Embryonic facial prominence (tissue), 1 donor: Measurements from ENCODE around the gene FYCO1.

Experiments
- DNase-seq: peaks from one replicate; pipeline ENCODE4 v3.0.0-alpha.2; 2016; ENCODE audit errors: extremely low spot score

FYCO1 gene

GRCh38 chr3:45915518-45916231, 79.9 kb downstream of the FYCO1 start:
- DNase-seq, result no peak

- no peak for DNase-seq
These were observed 80.6 kb downstream of the FYCO1 start for GRCh38 chr3:45915059-45915439.

GRCh38 chr3:45914362-45915058, 81.1 kb downstream of the FYCO1 start:
- DNase-seq, result no peak

GRCh38 chr3:45912435-45912834, 83.2 kb downstream of the FYCO1 start:
- DNase-seq, result no peak

DNA sequence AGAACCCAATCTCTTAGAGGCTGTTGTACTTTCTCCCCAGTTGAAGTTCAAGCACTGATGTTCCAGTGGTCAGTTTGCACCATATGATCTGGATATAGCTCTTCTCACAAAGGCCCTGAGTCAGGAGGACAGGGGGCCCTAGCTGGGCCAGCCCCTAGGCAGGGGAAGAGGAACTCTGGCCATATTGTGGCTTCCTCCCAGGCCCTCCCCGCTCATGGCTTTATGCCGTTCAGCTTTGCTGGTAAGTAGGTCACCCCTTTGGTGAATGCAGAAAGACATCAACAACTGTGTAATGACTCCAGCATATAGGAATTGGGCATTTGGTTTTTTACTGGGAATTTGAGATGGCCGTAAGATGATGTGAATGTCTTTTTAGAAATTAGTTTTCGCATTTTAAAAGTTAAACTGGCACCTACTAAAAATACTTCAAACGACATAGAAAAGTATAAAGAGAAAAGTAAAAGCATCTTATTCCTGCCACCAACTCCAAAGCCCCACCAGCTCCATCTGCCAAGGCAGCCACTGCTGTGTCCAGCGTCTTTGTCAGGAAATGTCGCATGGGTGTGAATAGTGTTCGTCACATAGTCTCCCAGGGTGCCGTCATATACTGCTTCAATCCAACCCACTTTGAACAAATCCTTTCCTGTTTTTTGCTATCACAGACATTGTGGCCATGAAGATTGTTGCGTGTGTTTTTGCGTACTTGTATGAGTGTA, 84.0 kb downstream of the FYCO1 start:
- DNase-seq, result no peak

DNA sequence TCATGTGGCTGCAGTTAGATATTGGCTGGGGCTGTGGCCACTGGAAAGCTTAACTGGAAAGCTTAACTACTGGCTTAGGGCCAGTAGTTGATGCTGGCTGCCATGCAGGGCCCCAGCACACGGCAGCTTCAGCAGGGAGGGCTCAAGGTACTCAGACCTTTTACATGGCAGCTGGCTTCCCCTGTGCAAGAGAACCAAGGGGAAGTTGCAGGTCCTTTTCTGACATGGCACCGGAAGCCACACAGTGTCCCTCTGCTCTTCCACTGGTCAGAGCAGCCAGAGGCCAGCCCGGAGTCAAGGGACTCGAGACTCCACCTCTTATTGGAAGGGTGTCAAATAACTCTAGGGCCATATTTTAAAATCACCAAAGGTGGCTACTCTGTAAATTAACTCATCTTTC, 84.7 kb downstream of the FYCO1 start:
- DNase-seq, result no peak

GRCh38 chr3:45909542-45909941, 86.1 kb downstream of the FYCO1 start:
- no peak for DNase-seq

DNA sequence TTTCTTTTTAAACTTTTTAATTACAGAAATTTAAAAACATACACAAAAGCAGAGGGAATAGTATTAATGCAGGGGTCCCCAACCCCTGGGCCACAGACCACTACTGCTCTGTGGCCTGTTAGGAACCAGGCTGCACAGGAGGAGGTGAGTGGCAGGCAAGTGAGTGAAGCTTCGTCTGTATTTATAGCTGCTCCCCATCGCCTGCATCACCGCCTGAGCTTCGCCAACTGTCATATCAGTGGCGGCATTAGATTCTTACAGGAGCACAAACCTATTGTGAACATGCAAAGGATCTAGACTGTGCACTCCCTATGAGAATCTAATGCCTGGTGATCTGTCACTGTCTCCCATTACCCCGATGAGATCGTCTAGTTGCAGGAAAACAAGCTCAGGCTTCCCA, 86.9 kb downstream of the FYCO1 start:
- no peak for DNase-seq

GRCh38 chr3:45907769-45908705, 87.6 kb downstream of the FYCO1 start:
- no peak for DNase-seq

DNA sequence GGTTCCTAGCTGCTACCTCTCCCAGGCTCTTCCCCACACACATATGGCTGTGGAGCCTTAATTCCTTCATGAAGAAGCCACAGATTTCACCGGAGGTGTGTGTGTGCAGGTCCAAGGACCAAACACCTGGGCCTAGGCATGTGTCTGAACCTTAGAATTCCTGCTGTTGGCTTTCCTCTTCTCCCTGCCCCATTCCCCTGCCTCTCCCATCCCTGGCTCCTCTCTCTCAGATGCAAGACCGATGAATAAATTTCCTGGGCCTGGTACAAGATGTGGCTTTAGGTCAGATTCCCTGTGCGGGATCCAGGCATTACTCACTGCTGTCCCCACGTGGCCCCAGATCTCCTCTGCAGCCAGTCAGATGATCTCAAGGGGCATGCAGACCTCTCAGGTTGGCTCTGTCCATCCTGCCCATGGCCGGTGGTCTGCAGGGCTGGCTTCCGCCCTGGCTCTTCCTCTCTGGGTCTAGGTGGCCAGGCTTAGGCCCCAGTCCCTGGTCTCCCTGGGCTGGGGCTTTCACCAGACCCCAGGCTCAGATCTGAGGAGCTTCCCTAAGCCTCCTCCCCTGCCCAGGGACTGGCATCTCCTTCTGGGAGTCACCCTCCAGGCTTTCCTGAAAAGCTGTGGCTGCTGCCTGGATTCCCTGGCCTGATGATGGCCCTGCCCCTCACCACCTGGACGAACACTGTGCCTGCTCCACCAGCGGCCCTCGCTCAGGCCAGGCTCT, 88.8 kb downstream of the FYCO1 start:
- DNase-seq, result no peak

GRCh38 chr3:45905755-45906154, 89.9 kb downstream of the FYCO1 start:
- DNase-seq, result no peak

- no peak for DNase-seq
These were observed 90.7 kb downstream of the FYCO1 start for GRCh38 chr3:45904931-45905330.

DNA sequence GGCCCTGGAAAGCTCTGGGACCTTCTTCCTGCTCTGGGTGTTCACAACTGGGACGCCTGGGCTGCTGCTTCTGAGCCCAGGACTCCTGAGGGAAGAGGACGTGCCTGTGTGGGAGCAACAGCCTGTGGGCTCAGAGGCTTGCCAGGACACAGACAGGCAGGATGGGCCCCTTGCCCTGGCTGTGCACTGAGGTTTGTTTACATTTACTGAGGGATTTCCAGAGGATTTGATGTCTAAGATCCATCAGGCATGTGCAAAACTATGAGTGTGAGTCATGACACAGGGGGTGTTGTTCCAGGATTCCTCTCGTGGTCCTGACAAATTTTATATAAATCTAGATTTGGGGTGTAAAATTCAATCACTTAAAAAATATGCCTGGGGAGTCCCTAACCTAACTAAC, 98.7 kb downstream of the FYCO1 start:
- DNase-seq, result no peak

DNA sequence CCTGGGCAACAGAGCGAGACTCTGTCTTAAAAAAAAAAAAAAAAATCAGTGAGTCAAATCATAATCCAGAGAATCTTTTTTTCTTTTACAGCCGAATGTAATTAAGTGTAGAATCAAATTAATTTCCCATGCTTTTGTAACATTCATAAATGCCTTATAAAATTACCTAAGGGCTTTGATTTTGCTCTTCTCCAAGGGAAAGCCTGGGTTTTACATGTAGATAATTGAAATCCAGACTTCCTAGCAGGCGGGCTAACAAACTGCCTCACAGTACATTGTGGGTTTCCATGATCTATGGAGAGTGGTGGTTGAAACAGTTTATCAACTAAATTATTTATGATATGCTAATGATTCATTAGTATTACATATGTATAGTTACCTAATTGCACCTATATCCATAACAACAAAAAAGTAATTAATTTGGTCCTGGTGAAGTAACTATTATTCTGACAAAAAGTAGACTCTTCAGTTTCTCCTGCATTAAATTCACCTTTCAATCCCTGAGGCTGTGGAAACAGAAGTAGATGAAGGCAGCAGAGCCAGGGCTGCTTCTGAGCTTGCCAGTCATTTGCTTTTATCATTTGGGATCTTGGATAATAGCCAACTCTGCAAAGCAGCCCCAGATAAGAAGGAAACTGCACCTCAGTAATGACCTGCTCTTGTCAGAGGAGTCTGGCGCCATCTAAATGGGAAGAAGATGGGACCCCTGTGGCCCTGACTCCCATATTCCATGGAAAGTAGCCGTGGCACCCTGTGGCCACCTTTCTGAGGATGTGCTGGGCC, 99.7 kb downstream of the FYCO1 start:
- no peak for DNase-seq

GRCh38 chr3:45894015-45894414, 101.6 kb downstream of the FYCO1 start:
- DNase-seq, result no peak

DNA sequence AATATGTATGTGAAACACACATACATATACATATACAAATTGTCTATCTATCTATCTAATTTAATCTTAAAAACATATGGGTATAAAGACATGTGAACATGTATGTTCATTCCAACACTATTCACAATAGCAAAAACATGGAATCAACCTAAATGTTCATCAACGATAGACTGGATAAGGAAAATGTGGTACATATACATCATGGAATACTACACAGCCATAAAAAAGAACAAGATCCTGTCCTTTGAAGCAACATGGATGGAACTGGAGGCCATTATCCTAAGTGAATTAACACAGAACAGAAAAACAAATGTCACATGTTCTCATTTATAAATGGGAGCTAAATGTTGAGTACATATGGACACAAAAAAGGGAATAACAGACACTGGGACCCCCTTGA, 103.5 kb downstream of the FYCO1 start:
- no peak for DNase-seq

- DNase-seq, result no peak
These were observed 105.2 kb downstream of the FYCO1 start for GRCh38 chr3:45890405-45890804.

GRCh38 chr3:45889337-45889736, 106.3 kb downstream of the FYCO1 start:
- DNase-seq, result no peak

DNA sequence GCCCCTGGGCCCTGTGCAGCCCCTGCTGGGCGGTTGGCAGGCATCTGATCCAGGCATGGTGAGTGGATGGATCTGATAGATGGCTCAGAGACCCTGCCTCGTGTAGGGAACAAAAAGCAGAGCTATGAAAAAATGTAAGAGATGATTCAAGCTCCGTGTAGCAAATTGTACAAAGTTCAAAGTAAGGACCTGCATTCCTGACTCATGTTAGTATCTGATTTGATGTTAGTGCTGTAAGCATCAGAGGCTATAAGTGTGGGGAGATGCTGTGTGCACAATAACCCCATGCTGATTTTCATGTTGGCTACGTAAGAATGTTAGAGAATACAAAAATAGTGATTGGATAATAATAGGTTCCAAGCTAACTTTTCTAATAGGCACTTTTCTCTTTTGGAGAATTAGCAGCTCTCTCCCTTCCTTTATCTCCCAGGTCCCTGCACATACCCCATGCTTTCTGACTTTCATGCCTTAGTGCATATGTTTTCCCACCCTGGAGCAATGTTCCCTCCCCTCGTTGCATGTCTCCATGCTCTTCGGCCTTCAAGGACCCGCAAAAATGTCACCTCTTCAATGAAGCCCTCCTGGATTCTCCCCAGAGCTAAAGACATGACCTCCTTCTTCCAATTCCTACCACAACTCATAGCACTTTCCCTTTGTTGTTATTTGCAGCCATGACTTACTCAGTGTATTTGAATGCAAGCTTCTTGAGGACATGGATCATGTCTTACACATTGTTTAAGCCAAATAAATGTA, 107.7 kb downstream of the FYCO1 start:
- no peak for DNase-seq

- DNase-seq, result no peak
These were observed 108.3 kb downstream of the FYCO1 start for GRCh38 chr3:45887285-45887684.
